Tibial nerve (tissue), 4 donors: Measurements from ENCODE around the gene AMFR. TPM values are rescaled to one million over a fixed set of nuclear protein-coding genes. Genes with fewer than 3 reads are reported as not detected.

Experiments
- DNase-seq, 2 donors: peaks; one replicate each; pipeline ENCODE4 v3.0.0-alpha.2; 2019; ENCODE audit warnings: low spot score in 2 of 2
- H3K27ac ChIP-seq, 4 donors: fragments of 200-600 bp; sonication (generic) in 3 of 4; one replicate each; pipeline ENCODE4 v1.5.1; 2017 to 2019; ENCODE audit warnings: mild to moderate bottlenecking in 1 of 4
- H3K27me3 ChIP-seq, 2 donors: fragments of 200-600 bp; sonication (generic) in 1 of 2; one replicate each; pipeline versions ENCODE4 v1.5.1 to v1.6.0; 2017 to 2019
- H3K36me3 ChIP-seq, 3 donors: fragments of 200-600 bp; sonication (generic); one replicate each; pipeline ENCODE4 v1.5.1; 2018 to 2019
- H3K4me1 ChIP-seq, 4 donors: fragments of 200-600 bp; sonication (generic) in 3 of 4; one replicate each; pipeline ENCODE4 v1.5.1; 2017 to 2019
- H3K4me3 ChIP-seq, 4 donors: fragments of 200-600 bp; sonication (generic) in 3 of 4; one replicate each; pipeline ENCODE4 v1.5.1; 2017 to 2019; ENCODE audit warnings: mild to moderate bottlenecking in 1 of 4, moderate library complexity in 1 of 4
- H3K9me3 ChIP-seq, 4 donors: fragments of 200-600 bp; sonication (generic) in 3 of 4; one replicate each; pipeline ENCODE4 v1.5.1; 2017 to 2019
- CTCF ChIP-seq, 5 experiments: fragments of 200-600 bp in 3 of 5; fragments of 450-650 bp in 2 of 5; sonication (generic) in 3 of 5; IDR thresholded peaks; one replicate each; pipeline ENCODE4 v1.5.1; 2016 to 2019; ENCODE audit warnings: antibody characterized with exemption in 5 of 5, mild to moderate bottlenecking in 3 of 5, moderate library complexity in 2 of 5
- EP300 ChIP-seq, 2 donors: sonication (generic); formaldehyde crosslinking; IDR thresholded peaks; one replicate each; pipeline ENCODE4 v1.6.1; 2017; ENCODE audit warnings: antibody characterized with exemption in 2 of 2, mild to moderate bottlenecking in 1 of 2
- POLR2A ChIP-seq, 2 donors: fragments of 450-650 bp; IDR thresholded peaks; one replicate each; pipeline ENCODE4 v1.6.1; 2017; ENCODE audit warnings: antibody characterized with exemption in 2 of 2, mild to moderate bottlenecking in 2 of 2, moderate library complexity in 2 of 2
- WGBS, 2 donors: methylation state at CpG; one replicate each; pipeline ENCODE4 v1.1.5; 2018; 5-methylcytosine and 5-hydroxymethylcytosine counted together
- total RNA-seq, 4 donors: library from RNA; depleted of rRNA; stranded (reverse); fragments of >200 nt; gene quantifications; one replicate each; pipeline ENCODE4 v1.1.0, GENCODE V29; 2016

AMFR gene
- total RNA-seq, 4 donors from 2014 or later = 263 to 334 (median 292) TPM

- H3K4me3 ChIP-seq = peak overlapping the region; percentile 80 to 98 (median 92)
- peaks cover 0 to 46% (median 32%) of the 10 kb centered on the region in 4 donors for H3K4me1 ChIP-seq
- peak overlapping the region; percentile 90 to 96 (median 94) for H3K27ac ChIP-seq
- no peaks in the 10 kb centered on the region for H3K9me3 ChIP-seq
- H3K36me3 ChIP-seq = peaks cover 0 to under 1% (median 0%) of the 10 kb centered on the region in 3 donors
- peak in 1 of 2 donors; percentile 17 for DNase-seq
- H3K27me3 ChIP-seq = no peaks in the 10 kb centered on the region
- TF ChIP-seq POLR2A (IDR thresholded peaks at IDR 0.05) (no peak), CTCF (IDR thresholded peaks at IDR 0.05) (no peak), EP300 (IDR thresholded peaks at IDR 0.05) (no peak)
- WGBS, 2 donors = 0 to 1% methylated on average over 5 to 41 of the region's 79 CpGs
Observed at GRCh38 chr16:56424791-56425438, 430 bp downstream of the AMFR start.

DNA sequence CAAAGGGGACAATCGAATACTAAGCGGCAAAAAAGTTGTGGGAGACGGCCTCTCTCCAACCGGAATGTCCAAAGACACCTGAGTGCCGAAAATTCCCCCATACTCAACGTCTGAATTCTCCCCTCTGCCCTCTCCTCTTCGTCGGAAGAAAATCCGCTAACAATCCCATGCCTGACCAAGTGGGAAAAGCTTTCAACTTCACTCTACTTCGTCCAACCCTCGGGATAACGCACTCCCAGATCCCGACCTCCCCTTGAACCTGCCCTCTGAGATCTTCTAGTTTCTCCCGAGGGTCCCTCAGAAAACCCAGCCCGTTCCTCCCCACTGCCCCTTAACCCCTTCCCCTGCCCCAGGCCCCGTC lies 961 bp downstream of the AMFR start:
- H3K4me3 ChIP-seq = peak overlapping the region; percentile 80 to 98 (median 92)
- WGBS, 2 donors = 0 to 2% methylated on average over 16 of the region's 16 CpGs
- H3K4me1 ChIP-seq = peaks cover 0 to 48% (median 34%) of the 10 kb centered on the region in 4 donors
- peak overlapping the region; percentile 90 to 96 (median 94) for H3K27ac ChIP-seq
- DNase-seq = no peak
- H3K9me3 ChIP-seq = no peaks in the 10 kb centered on the region
- TF ChIP-seq EP300 (IDR thresholded peaks at IDR 0.05) = no peak
- no peaks in the 10 kb centered on the region for H3K36me3 ChIP-seq
- no peaks in the 10 kb centered on the region for H3K27me3 ChIP-seq

DNA sequence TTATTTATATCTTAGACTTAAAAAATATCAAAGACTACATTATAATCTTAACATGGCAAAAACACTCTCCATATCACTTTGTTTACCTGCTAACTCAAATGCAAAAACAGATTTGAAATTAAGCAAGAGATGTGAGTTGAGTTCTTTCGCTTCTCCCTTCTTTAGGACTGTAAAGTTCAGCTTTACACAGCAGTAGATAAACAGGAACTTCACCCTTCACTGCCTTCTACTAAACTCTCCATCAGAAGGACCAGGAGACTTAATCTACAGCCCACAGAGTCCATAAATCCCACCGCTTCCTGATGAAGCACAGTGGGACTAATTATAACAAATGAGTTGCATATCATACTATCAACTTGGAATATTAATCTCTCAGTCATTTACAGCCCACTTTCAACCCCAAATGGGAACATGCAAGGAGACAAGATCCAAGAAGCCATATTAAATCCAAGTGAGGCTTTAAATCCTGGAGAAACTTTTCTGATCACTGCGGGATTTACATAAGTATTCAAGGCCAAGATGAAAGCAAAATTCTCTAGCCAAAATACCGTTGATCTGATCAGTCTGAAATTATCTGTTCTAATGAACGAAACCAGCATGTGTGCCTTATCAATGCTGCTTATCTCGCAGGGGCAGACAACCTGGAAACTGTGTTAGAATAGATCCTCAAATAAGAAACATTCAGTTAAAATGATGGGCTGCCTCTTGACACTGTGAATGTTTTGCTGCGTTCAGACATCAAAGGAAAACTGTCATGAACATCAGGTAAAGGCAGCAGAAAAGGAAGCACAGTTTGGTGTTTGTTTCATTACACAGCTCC lies 1.6 kb downstream of the AMFR start:
- peaks cover 0 to 48% (median 34%) of the 10 kb centered on the region in 4 donors for H3K4me1 ChIP-seq
- H3K9me3 ChIP-seq = no peaks in the 10 kb centered on the region
- 22 to 30% methylated on average over 7 of the region's 7 CpGs for WGBS, 2 donors
- no peaks in the 10 kb centered on the region for H3K36me3 ChIP-seq
- peak overlapping the region; percentile 80 to 98 (median 92) for H3K4me3 ChIP-seq
- TF ChIP-seq POLR2A (IDR thresholded peaks at IDR 0.05) (no peak), CTCF (IDR thresholded peaks at IDR 0.05) (no peak), EP300 (IDR thresholded peaks at IDR 0.05) (no peak)
- no peak for DNase-seq
- H3K27me3 ChIP-seq = no peaks in the 10 kb centered on the region
- H3K27ac ChIP-seq = peak overlapping the region; percentile 90 to 96 (median 94)

DNA sequence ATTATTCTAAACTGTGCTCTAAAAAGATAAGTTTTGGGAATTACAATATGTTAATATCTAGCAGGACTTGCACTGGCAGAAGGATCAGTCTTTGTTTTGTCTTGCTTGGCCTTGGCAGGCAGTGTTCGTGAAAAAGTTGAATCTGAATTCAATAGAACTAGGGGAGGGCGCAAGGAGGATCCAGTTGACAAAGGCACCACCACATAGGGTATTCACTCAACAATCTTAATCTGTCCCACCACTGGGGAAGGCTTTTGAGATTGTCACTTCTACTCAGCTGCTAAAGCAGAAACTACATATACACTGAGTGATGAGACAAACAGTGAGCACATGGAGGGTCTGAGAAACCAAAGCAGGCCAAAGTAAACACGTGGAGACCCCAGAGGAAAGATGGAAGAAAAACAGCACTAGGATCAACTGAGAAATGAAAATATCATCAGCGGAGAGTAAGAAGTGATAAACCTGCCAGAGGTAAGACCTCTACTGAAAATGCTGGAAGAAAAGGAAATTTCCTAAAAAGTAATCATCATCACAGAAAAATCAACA lies 2.4 kb downstream of the AMFR start:
- WGBS, 2 donors = 49 to 58% methylated on average over 4 of the region's 4 CpGs
- no peaks in the 10 kb centered on the region for H3K27me3 ChIP-seq
- no peaks in the 10 kb centered on the region for H3K9me3 ChIP-seq
- peak overlapping the region in 1 of 4 donors; percentile 10 for H3K4me3 ChIP-seq
- no peaks in the 10 kb centered on the region for H3K36me3 ChIP-seq
- H3K27ac ChIP-seq = peak overlapping the region in 3 of 4 donors; percentile 92 to 96 (median 96)
- H3K4me1 ChIP-seq = peaks cover 0 to 48% (median 34%) of the 10 kb centered on the region in 4 donors
- no peak for DNase-seq
- TF ChIP-seq POLR2A (IDR thresholded peaks at IDR 0.05) (no peak), EP300 (IDR thresholded peaks at IDR 0.05) (no peak), CTCF (IDR thresholded peaks at IDR 0.05) (no peak)

GRCh38 chr16:56421976-56422669 lies 3.2 kb downstream of the AMFR start:
- WGBS, 2 donors = 81 to 83% methylated on average over 5 of the region's 5 CpGs
- Histone ChIP-seq H3K36me3 (no peaks in the 10 kb centered on the region), H3K27me3 (no peaks in the 10 kb centered on the region), H3K4me3 (no peak overlapping the region), H3K4me1 (peaks cover 0 to 48% (median 34%) of the 10 kb centered on the region in 4 donors), H3K27ac (peak overlapping the region in 2 of 4 donors; percentile 96), H3K9me3 (no peaks in the 10 kb centered on the region)
- no peak for DNase-seq
- TF ChIP-seq EP300 (IDR thresholded peaks at IDR 0.05) (no peak), CTCF (IDR thresholded peaks at IDR 0.05) (no peak), POLR2A (IDR thresholded peaks at IDR 0.05) (no peak)
